GM23338 (cell line): ENCODE measurements around the gene OR10A7. TPM values are rescaled to one million over a fixed set of nuclear protein-coding genes. Genes with fewer than 3 reads are reported as not detected.

Source experiments
- ATAC-seq: fragments of 200-7000 bp; cut with Tn5 transposase; 3 replicates; pipeline ENCODE4 v1.9.1; 2020
- DNase-seq: peaks from one replicate; pipeline ENCODE4 v3.0.0-alpha.2; 2015; ENCODE audit warnings: low spot score
- H2AFZ ChIP-seq: fragments of 200-600 bp; sonication (generic); 2 replicates; pipeline ENCODE4 v1.8.0; 2016; ENCODE audit warnings: antibody characterized with exemption, mild to moderate bottlenecking, moderate library complexity
- H3F3A ChIP-seq: fragments of 200-600 bp; sonication (generic); replicated peaks from 2 replicates; pipeline ENCODE4 v1.8.0; 2017; ENCODE audit warnings: antibody characterized with exemption, mixed run types, low read depth
- H3K27ac ChIP-seq: fragments of 200-600 bp; sonication (generic); 2 replicates; pipeline ENCODE4 v1.6.1; 2016; ENCODE audit warnings: low read depth
- H3K27me3 ChIP-seq: fragments of 200-600 bp; sonication (generic); 2 replicates; pipeline ENCODE4 v1.8.0; 2016; ENCODE audit warnings: mild to moderate bottlenecking, mixed run types, moderate library complexity; ENCODE audit not compliant: insufficient read depth
- H3K36me3 ChIP-seq: fragments of 200-600 bp; sonication (generic); 2 replicates; pipeline ENCODE4 v1.8.0; 2016; ENCODE audit warnings: mild to moderate bottlenecking; ENCODE audit not compliant: insufficient read depth
- H3K4me1 ChIP-seq: fragments of 200-600 bp; sonication (generic); 2 replicates; pipeline ENCODE4 v1.8.0; 2016; ENCODE audit warnings: mild to moderate bottlenecking, moderate library complexity; ENCODE audit not compliant: insufficient read depth
- H3K4me2 ChIP-seq: fragments of 200-600 bp; sonication (generic); 2 replicates; pipeline ENCODE4 v1.7.1; 2017; ENCODE audit warnings: mixed run types
- H3K4me3 ChIP-seq: fragments of 200-600 bp; sonication (generic); 2 replicates; pipeline ENCODE4 v1.6.1; 2016; ENCODE audit warnings: mixed run types
- H3K79me2 ChIP-seq: fragments of 200-600 bp; sonication (generic); replicated peaks from 2 replicates; pipeline ENCODE4 v1.8.0; 2017; ENCODE audit warnings: mild to moderate bottlenecking; ENCODE audit not compliant: insufficient read depth
- H3K9me2 ChIP-seq: fragments of 200-600 bp; sonication (generic); 2 replicates; pipeline ENCODE4 v1.8.0; 2017; ENCODE audit not compliant: insufficient read depth
- H4K20me1 ChIP-seq: fragments of 200-600 bp; sonication (generic); replicated peaks from 2 replicates; pipeline ENCODE4 v1.8.0; 2017; ENCODE audit warnings: mild to moderate bottlenecking; ENCODE audit not compliant: insufficient read depth
- H3K27ac Mint-ChIP-seq: 2 replicates; pipeline ENCODE4 v1.8.0; 2020; ENCODE audit warnings: inconsistent platforms, mild to moderate bottlenecking, moderate library complexity, mixed read lengths
- H3K27me3 Mint-ChIP-seq: 3 replicates; pipeline ENCODE4 v1.8.0; 2022; ENCODE audit warnings: low read depth, mild to moderate bottlenecking, moderate library complexity, mixed read lengths, inconsistent platforms; ENCODE audit not compliant: insufficient read depth, poor library complexity
- H3K36me3 Mint-ChIP-seq: 3 replicates; pipeline ENCODE4 v1.8.0; 2021; ENCODE audit warnings: low read depth, mild to moderate bottlenecking, inconsistent platforms, moderate library complexity, mixed read lengths
- H3K4me1 Mint-ChIP-seq: 3 replicates; pipeline ENCODE4 v1.8.0; 2020; ENCODE audit warnings: mild to moderate bottlenecking, inconsistent platforms, mixed read lengths
- H3K4me3 Mint-ChIP-seq: 3 replicates; pipeline ENCODE4 v1.8.0; 2021; ENCODE audit warnings: moderate library complexity, mild to moderate bottlenecking, inconsistent platforms, mixed read lengths
- H3K9me3 Mint-ChIP-seq: 3 replicates; pipeline ENCODE4 v1.8.0; 2020; ENCODE audit warnings: moderate library complexity, mild to moderate bottlenecking, inconsistent platforms, mixed read lengths
- CREB1 ChIP-seq: fragments of 250-450 bp; sonication (Bioruptor Pico); IDR thresholded peaks from 2 replicates; pipeline ENCODE4 v1.5.0; 2020; ENCODE audit warnings: low read depth, mild to moderate bottlenecking, moderate library complexity
- EZH2 ChIP-seq: fragments of 200-600 bp; sonication (generic); IDR thresholded peaks from one replicate; pipeline ENCODE4 v1.8.0; 2017; ENCODE audit warnings: antibody characterized with exemption, mild to moderate bottlenecking, low read depth; ENCODE audit not compliant: unreplicated experiment
- EZH2phosphoT487 ChIP-seq: fragments of 200-600 bp; sonication (generic); IDR thresholded peaks from one replicate; pipeline ENCODE4 v1.8.1; 2018; ENCODE audit warnings: antibody characterized with exemption; ENCODE audit not compliant: unreplicated experiment
- JUNB ChIP-seq: IDR thresholded peaks from one replicate; pipeline ENCODE4 v1.6.1; 2016; ENCODE audit warnings: antibody characterized with exemption; ENCODE audit not compliant: unreplicated experiment
- NANOG ChIP-seq: IDR thresholded peaks from 2 replicates; pipeline ENCODE4 v1.6.1; 2016; ENCODE audit warnings: antibody characterized with exemption, borderline replicate concordance
- POLR2AphosphoS5 ChIP-seq: IDR thresholded peaks from 2 replicates; pipeline ENCODE4 v1.6.1; 2016; ENCODE audit warnings: antibody characterized with exemption, low read depth
- STAT1 ChIP-seq: IDR thresholded peaks from one replicate; pipeline ENCODE4 v1.6.1; 2016; ENCODE audit warnings: antibody characterized with exemption; ENCODE audit not compliant: unreplicated experiment
- ZNF114 ChIP-seq: fragments of 250-450 bp; sonication (Bioruptor Pico); IDR thresholded peaks from 2 replicates; pipeline ENCODE4 v1.5.0; 2020; ENCODE audit warnings: mild to moderate bottlenecking, moderate library complexity
- ZNF331 ChIP-seq: fragments of 250-450 bp; sonication (Bioruptor Pico); IDR thresholded peaks from 2 replicates; pipeline ENCODE4 v1.5.0; 2020; ENCODE audit warnings: low read depth, mild to moderate bottlenecking, moderate library complexity
- polyA plus RNA-seq: library from polyadenylated mRNA; unstranded; fragments of >200 nt; fragmentation: Nextera tagmentation; extraction: Ambion mirVana; gene quantifications from 2 replicates; pipeline ENCODE4 v1.2.1, GENCODE V29; 2016
- total RNA-seq: library from RNA; depleted of rRNA; stranded (reverse); fragments of >200 nt; shearing (Covaris generic); gene quantifications from 2 replicates; pipeline ENCODE4 v1.2.3, GENCODE V29; 2014
- TF ChIP-seq, protein P1 (sequence below): IDR thresholded peaks from one replicate; pipeline ENCODE4 v1.6.1; 2018; ENCODE audit warnings: antibody characterized with exemption; ENCODE audit not compliant: unreplicated experiment
- TF ChIP-seq, protein P2 (sequence below): fragments of 250-450 bp; sonication (Bioruptor Pico); IDR thresholded peaks from 2 replicates; pipeline ENCODE4 v1.5.0; 2020; ENCODE audit warnings: mild to moderate bottlenecking, moderate library complexity
- TF ChIP-seq, protein P3 (sequence below), 2 experiments: fragments of 200-600 bp in 1 of 2; sonication (generic) in 1 of 2; conservative IDR thresholded peaks; 2 replicates each; pipeline versions ENCODE4 v1.5.1 to v1.6.1; 2016 to 2017; ENCODE audit warnings: antibody characterized with exemption in 2 of 2, low read depth in 2 of 2, mild to moderate bottlenecking in 2 of 2, moderate library complexity in 1 of 2
- TF ChIP-seq, protein P4 (sequence below): IDR thresholded peaks from 2 replicates; pipeline ENCODE4 v1.6.1; 2016; ENCODE audit warnings: antibody characterized with exemption

OR10A7 gene
- total and polyA plus RNA-seq, 2 experiments from 2014 or later = not detected

DNA sequence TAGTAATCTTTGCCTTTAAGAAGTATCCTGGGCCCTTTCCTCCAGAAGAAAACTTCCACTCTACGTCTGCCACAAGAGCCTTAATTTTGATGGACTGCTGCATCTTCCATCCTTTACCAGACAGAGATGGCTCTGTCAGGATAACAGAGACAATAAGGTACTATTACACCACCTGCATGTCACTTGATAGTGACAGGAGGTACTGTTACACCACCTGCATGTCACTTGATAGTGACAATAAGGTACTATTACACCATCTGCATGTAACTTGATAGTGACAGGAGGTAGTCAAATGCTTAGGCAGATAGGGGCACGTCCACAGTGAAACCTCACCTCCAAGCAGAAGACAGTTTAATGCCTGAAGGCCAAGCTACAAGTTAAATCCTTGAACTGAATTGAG is 37.5 kb downstream of the OR10A7 start:
- H3K9me3 Mint-ChIP-seq = no peaks in the 10 kb centered on the region; the same call in 1 of the 3 replicates
- H3K36me3 ChIP-seq = no peaks in the 10 kb centered on the region
- no peak for TF ChIP-seq POLR2AphosphoS5
- TF ChIP-seq, protein P1, sequence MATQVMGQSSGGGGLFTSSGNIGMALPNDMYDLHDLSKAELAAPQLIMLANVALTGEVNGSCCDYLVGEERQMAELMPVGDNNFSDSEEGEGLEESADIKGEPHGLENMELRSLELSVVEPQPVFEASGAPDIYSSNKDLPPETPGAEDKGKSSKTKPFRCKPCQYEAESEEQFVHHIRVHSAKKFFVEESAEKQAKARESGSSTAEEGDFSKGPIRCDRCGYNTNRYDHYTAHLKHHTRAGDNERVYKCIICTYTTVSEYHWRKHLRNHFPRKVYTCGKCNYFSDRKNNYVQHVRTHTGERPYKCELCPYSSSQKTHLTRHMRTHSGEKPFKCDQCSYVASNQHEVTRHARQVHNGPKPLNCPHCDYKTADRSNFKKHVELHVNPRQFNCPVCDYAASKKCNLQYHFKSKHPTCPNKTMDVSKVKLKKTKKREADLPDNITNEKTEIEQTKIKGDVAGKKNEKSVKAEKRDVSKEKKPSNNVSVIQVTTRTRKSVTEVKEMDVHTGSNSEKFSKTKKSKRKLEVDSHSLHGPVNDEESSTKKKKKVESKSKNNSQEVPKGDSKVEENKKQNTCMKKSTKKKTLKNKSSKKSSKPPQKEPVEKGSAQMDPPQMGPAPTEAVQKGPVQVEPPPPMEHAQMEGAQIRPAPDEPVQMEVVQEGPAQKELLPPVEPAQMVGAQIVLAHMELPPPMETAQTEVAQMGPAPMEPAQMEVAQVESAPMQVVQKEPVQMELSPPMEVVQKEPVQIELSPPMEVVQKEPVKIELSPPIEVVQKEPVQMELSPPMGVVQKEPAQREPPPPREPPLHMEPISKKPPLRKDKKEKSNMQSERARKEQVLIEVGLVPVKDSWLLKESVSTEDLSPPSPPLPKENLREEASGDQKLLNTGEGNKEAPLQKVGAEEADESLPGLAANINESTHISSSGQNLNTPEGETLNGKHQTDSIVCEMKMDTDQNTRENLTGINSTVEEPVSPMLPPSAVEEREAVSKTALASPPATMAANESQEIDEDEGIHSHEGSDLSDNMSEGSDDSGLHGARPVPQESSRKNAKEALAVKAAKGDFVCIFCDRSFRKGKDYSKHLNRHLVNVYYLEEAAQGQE = no peak
- TF ChIP-seq, protein P2, sequence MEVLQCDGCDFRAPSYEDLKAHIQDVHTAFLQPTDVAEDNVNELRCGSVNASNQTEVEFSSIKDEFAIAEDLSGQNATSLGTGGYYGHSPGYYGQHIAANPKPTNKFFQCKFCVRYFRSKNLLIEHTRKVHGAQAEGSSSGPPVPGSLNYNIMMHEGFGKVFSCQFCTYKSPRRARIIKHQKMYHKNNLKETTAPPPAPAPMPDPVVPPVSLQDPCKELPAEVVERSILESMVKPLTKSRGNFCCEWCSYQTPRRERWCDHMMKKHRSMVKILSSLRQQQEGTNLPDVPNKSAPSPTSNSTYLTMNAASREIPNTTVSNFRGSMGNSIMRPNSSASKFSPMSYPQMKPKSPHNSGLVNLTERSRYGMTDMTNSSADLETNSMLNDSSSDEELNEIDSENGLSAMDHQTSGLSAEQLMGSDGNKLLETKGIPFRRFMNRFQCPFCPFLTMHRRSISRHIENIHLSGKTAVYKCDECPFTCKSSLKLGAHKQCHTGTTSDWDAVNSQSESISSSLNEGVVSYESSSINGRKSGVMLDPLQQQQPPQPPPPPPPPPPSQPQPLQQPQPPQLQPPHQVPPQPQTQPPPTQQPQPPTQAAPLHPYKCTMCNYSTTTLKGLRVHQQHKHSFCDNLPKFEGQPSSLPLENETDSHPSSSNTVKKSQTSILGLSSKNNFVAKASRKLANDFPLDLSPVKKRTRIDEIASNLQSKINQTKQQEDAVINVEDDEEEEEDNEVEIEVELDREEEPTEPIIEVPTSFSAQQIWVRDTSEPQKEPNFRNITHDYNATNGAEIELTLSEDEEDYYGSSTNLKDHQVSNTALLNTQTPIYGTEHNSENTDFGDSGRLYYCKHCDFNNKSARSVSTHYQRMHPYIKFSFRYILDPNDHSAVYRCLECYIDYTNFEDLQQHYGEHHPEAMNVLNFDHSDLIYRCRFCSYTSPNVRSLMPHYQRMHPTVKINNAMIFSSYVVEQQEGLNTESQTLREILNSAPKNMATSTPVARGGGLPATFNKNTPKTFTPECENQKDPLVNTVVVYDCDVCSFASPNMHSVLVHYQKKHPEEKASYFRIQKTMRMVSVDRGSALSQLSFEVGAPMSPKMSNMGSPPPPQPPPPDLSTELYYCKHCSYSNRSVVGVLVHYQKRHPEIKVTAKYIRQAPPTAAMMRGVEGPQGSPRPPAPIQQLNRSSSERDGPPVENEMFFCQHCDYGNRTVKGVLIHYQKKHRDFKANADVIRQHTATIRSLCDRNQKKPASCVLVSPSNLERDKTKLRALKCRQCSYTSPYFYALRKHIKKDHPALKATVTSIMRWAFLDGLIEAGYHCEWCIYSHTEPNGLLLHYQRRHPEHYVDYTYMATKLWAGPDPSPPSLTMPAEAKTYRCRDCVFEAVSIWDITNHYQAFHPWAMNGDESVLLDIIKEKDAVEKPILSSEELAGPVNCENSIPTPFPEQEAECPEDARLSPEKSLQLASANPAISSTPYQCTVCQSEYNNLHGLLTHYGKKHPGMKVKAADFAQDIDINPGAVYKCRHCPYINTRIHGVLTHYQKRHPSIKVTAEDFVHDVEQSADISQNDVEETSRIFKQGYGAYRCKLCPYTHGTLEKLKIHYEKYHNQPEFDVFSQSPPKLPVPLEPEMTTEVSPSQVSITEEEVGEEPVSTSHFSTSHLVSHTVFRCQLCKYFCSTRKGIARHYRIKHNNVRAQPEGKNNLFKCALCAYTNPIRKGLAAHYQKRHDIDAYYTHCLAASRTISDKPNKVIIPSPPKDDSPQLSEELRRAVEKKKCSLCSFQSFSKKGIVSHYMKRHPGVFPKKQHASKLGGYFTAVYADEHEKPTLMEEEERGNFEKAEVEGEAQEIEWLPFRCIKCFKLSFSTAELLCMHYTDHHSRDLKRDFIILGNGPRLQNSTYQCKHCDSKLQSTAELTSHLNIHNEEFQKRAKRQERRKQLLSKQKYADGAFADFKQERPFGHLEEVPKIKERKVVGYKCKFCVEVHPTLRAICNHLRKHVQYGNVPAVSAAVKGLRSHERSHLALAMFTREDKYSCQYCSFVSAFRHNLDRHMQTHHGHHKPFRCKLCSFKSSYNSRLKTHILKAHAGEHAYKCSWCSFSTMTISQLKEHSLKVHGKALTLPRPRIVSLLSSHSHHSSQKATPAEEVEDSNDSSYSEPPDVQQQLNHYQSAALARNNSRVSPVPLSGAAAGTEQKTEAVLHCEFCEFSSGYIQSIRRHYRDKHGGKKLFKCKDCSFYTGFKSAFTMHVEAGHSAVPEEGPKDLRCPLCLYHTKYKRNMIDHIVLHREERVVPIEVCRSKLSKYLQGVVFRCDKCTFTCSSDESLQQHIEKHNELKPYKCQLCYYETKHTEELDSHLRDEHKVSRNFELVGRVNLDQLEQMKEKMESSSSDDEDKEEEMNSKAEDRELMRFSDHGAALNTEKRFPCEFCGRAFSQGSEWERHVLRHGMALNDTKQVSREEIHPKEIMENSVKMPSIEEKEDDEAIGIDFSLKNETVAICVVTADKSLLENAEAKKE (CRISPR knock-in tag) = no peak
- TF ChIP-seq, protein P3, sequence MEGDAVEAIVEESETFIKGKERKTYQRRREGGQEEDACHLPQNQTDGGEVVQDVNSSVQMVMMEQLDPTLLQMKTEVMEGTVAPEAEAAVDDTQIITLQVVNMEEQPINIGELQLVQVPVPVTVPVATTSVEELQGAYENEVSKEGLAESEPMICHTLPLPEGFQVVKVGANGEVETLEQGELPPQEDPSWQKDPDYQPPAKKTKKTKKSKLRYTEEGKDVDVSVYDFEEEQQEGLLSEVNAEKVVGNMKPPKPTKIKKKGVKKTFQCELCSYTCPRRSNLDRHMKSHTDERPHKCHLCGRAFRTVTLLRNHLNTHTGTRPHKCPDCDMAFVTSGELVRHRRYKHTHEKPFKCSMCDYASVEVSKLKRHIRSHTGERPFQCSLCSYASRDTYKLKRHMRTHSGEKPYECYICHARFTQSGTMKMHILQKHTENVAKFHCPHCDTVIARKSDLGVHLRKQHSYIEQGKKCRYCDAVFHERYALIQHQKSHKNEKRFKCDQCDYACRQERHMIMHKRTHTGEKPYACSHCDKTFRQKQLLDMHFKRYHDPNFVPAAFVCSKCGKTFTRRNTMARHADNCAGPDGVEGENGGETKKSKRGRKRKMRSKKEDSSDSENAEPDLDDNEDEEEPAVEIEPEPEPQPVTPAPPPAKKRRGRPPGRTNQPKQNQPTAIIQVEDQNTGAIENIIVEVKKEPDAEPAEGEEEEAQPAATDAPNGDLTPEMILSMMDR (conservative IDR thresholded peaks at IDR 0.05; ENCODE audit: low read depth in 2 of 2) = no peak
- no peak for TF ChIP-seq NANOG
- no peak for TF ChIP-seq ZNF114
- TF ChIP-seq JUNB = no peak
- no peak for TF ChIP-seq CREB1 (CRISPR knock-in tag)
- TF ChIP-seq STAT1 = no peak
- no peak for TF ChIP-seq ZNF331
- TF ChIP-seq EZH2 = no peak
- TF ChIP-seq, protein P4, sequence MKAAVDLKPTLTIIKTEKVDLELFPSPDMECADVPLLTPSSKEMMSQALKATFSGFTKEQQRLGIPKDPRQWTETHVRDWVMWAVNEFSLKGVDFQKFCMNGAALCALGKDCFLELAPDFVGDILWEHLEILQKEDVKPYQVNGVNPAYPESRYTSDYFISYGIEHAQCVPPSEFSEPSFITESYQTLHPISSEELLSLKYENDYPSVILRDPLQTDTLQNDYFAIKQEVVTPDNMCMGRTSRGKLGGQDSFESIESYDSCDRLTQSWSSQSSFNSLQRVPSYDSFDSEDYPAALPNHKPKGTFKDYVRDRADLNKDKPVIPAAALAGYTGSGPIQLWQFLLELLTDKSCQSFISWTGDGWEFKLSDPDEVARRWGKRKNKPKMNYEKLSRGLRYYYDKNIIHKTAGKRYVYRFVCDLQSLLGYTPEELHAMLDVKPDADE = no peak
- no peak for TF ChIP-seq EZH2phosphoT487
- H3K27ac Mint-ChIP-seq = no peak overlapping the region
- no peaks in the 10 kb centered on the region for H3K36me3 Mint-ChIP-seq
- H3K4me2 ChIP-seq = no peak overlapping the region
- no peaks in the 10 kb centered on the region for H3K4me1 ChIP-seq
- H3K4me3 ChIP-seq = no peak overlapping the region
- H3K27me3 ChIP-seq = no peaks in the 10 kb centered on the region
- ATAC-seq (no peak), DNase-seq (no peak)
- no peaks in the 10 kb centered on the region for H4K20me1 ChIP-seq
- no peak overlapping the region for H2AFZ ChIP-seq
- no peaks in the 10 kb centered on the region for H3K9me2 ChIP-seq
- H3K79me2 ChIP-seq = no peaks in the 10 kb centered on the region
- no peak overlapping the region for H3K4me3 Mint-ChIP-seq
- H3K4me1 Mint-ChIP-seq = no peaks in the 10 kb centered on the region
- H3K27me3 Mint-ChIP-seq = no peaks in the 10 kb centered on the region
- no peaks in the 10 kb centered on the region for H3F3A ChIP-seq
- no peak overlapping the region for H3K27ac ChIP-seq
